GM12874 (cell line): Measurements from ENCODE around the gene SLC22A1.

ENCODE experiments used
- CTCF ChIP-seq: IDR thresholded peaks from 2 replicates; pipeline ENCODE4 v1.5.1; 2011; ENCODE audit warnings: low read depth, mild to moderate bottlenecking, control low read depth, low read length, moderate library complexity; ENCODE audit not compliant: insufficient read depth

Gene SLC22A1

DNA sequence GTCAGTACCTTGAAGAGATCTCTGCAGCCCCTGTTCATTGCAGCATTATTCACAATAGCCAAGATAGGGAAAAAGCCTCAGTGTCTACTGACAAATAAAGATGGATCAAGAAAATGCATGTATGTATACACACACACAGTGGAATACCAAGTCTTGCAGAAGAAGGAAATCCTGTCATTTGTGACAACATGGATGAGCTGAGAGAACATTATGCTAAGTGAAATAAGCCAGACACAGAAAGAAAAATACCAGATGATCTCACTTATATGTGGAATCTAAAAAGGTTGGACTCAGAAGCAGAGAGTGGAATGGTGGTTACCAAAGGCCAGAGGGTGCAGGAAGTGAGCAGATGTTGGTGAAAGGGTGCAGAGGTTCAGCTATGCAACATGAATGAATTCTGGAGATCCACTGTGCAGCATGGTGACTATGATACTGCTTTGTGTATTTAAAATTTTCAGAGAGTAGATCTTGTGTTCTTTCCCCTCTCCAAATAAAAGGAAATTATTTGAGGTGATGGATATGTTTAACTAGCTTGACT, 11.0 kb upstream of the SLC22A1 start:
- no peak for TF ChIP-seq CTCF

- no peak for TF ChIP-seq CTCF
These were observed 9.8 kb upstream of the SLC22A1 start for GRCh38 chr6:160111806-160112205.

GRCh38 chr6:160112628-160113299, 8.9 kb upstream of the SLC22A1 start:
- no peak for TF ChIP-seq CTCF

- no peak for TF ChIP-seq CTCF
These were observed 6.2 kb upstream of the SLC22A1 start for GRCh38 chr6:160115421-160115820.

- TF ChIP-seq CTCF = no peak
These were observed 5.2 kb upstream of the SLC22A1 start for GRCh38 chr6:160116411-160116810.

- TF ChIP-seq CTCF = no peak
These were observed 4.5 kb upstream of the SLC22A1 start for GRCh38 chr6:160117137-160117536.

- no peak for TF ChIP-seq CTCF
These were observed 2.9 kb upstream of the SLC22A1 start for GRCh38 chr6:160118620-160119229.
